Measurements from ENCODE around the gene ALK. TPM values are rescaled to one million over a fixed set of nuclear protein-coding genes. Genes with fewer than 3 reads are reported as not detected.

The ALK gene
- total RNA-seq, 4 donors from 2014 or later: 0.32 to 0.42 TPM; not detected in 2

- TF ChIP-seq POLR2A (IDR thresholded peaks at IDR 0.05) (no peak), EP300 (IDR thresholded peaks at IDR 0.05) (no peak), POLR2AphosphoS5 (IDR thresholded peaks at IDR 0.05) (no peak)
- TF ChIP-seq, protein P1, sequence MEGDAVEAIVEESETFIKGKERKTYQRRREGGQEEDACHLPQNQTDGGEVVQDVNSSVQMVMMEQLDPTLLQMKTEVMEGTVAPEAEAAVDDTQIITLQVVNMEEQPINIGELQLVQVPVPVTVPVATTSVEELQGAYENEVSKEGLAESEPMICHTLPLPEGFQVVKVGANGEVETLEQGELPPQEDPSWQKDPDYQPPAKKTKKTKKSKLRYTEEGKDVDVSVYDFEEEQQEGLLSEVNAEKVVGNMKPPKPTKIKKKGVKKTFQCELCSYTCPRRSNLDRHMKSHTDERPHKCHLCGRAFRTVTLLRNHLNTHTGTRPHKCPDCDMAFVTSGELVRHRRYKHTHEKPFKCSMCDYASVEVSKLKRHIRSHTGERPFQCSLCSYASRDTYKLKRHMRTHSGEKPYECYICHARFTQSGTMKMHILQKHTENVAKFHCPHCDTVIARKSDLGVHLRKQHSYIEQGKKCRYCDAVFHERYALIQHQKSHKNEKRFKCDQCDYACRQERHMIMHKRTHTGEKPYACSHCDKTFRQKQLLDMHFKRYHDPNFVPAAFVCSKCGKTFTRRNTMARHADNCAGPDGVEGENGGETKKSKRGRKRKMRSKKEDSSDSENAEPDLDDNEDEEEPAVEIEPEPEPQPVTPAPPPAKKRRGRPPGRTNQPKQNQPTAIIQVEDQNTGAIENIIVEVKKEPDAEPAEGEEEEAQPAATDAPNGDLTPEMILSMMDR (IDR thresholded peaks at IDR 0.05): no peak
- no peak overlapping the region for H3K4me3 ChIP-seq
These were observed 569.3 kb downstream of the ALK start for GRCh38 chr2:29351916-29352591.

DNA sequence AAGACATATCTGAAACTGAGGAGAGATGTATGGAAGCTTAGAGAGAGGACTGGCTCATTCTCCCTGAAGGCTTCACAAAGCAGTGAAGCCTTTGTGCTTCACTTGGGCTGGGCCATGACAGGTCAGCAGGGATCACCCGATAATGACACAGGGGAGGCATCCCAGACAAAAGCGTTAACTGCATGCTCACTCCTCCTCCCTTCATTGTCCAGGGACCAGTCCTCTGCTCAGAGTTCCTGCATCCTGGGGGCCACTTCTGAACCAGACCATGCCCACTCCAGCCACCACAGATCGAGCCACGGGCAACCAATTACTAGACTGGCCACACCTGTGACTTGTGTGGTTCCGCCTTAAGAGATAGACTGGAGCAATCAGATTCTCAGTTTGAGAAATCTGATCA lies 570.1 kb downstream of the ALK start:
- Histone ChIP-seq H3K4me3 (no peak overlapping the region), H3K9me3 (no peaks in the 10 kb centered on the region), H3K27ac (no peak overlapping the region), H3K27me3 (peaks cover 5% of the 10 kb centered on the region), H3K36me3 (no peaks in the 10 kb centered on the region), H3K4me1 (no peaks in the 10 kb centered on the region)
- 86% methylated on average over 5 of the region's 5 CpGs for WGBS
- no peak for DNase-seq (ENCODE audit: low spot score in 2 of 2)
- TF ChIP-seq, protein P1 (IDR thresholded peaks at IDR 0.05): no peak
- TF ChIP-seq POLR2A (IDR thresholded peaks at IDR 0.05) (no peak), EP300 (IDR thresholded peaks at IDR 0.05) (no peak), POLR2AphosphoS5 (IDR thresholded peaks at IDR 0.05) (no peak)

More at GRCh38 chr2:29351916-29352591, 569.3 kb downstream of the ALK start:
- no peak overlapping the region for H3K27ac ChIP-seq
- no peaks in the 10 kb centered on the region for H3K4me1 ChIP-seq
- H3K36me3 ChIP-seq: no peaks in the 10 kb centered on the region
- no peak for DNase-seq (ENCODE audit: low spot score in 2 of 2)
- no peaks in the 10 kb centered on the region for H3K27me3 ChIP-seq
- WGBS: 68% methylated on average over 9 of the region's 9 CpGs
- H3K9me3 ChIP-seq: no peaks in the 10 kb centered on the region

GRCh38 chr2:29349316-29350030 lies 571.9 kb downstream of the ALK start:
- DNase-seq (ENCODE audit: low spot score in 2 of 2): no peak
- Histone ChIP-seq H3K9me3 (no peaks in the 10 kb centered on the region), H3K27ac (no peak overlapping the region), H3K4me3 (no peak overlapping the region), H3K4me1 (no peaks in the 10 kb centered on the region), H3K27me3 (peaks cover 5% of the 10 kb centered on the region), H3K36me3 (no peaks in the 10 kb centered on the region)
- TF ChIP-seq POLR2A (IDR thresholded peaks at IDR 0.05) (no peak), EP300 (IDR thresholded peaks at IDR 0.05) (no peak), POLR2AphosphoS5 (IDR thresholded peaks at IDR 0.05) (no peak)
- TF ChIP-seq, protein P1 (IDR thresholded peaks at IDR 0.05): no peak
- WGBS: 73% methylated on average over 5 of the region's 5 CpGs

DNA sequence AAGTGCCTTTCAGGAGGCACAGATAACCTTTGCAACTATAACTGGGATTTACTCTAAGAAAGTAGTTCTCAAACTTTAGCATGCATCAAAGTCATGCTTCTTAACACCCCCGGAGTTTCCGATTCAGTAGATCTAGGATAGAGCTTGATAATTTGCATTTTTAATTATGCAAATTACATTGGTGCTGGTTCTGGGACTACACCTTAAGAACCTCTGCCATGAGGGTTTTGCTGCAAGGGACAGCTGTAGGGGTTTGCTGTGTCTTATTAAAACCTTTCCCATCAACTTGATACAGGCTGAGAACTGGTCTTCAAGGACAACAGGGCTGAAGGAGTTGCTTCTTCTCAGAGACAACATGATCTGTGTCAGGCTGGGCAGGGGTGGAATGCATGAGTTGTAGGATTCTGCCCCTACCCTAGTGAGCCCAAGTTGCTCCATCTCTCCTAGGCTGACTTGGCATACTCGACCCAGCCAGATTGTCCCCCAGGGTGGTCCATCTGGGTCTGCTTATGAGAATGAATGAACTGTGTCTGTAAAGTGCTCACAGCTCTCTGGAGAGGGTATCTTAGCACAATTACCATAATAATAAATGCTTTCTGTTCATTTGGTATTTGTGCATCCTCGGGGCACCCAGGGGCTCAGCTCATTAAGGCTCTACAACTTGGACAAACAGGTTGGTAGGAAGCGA lies 573.5 kb downstream of the ALK start:
- no peak for TF ChIP-seq POLR2AphosphoS5 (IDR thresholded peaks at IDR 0.05)
- TF ChIP-seq POLR2A (IDR thresholded peaks at IDR 0.05): no peak
- TF ChIP-seq EP300 (IDR thresholded peaks at IDR 0.05): no peak
- TF ChIP-seq, protein P1 (IDR thresholded peaks at IDR 0.05): no peak
- WGBS: 70% methylated on average over 5 of the region's 5 CpGs
- no peak for DNase-seq (ENCODE audit: low spot score in 2 of 2)

DNA sequence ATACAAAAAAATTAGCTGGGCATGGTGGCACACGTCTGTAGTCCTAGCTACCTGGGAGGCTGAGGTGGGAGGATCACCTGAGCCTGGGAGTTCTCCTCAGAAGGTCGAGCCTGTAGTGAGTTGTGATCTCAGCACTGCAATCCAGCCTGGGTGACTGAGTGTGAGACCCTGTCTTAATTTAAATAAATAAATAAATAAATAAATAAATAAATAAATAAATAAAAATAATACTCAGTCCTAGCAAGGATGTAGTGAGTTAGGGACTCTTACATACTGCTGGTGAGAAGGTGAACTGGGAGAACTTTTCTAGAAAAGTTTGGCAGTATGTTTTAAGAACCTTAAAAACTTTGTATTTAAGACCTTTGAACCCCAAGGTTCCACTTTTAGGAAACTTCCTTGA lies 576.1 kb downstream of the ALK start:
- no peaks in the 10 kb centered on the region for H3K36me3 ChIP-seq
- no peak overlapping the region for H3K27ac ChIP-seq
- H3K4me1 ChIP-seq: no peaks in the 10 kb centered on the region
- TF ChIP-seq, protein P1 (IDR thresholded peaks at IDR 0.05): no peak
- TF ChIP-seq POLR2AphosphoS5 (IDR thresholded peaks at IDR 0.05) (no peak), POLR2A (IDR thresholded peaks at IDR 0.05) (no peak), EP300 (IDR thresholded peaks at IDR 0.05) (no peak)
- no peaks in the 10 kb centered on the region for H3K9me3 ChIP-seq
- 85% methylated on average over 2 of the region's 2 CpGs for WGBS
- H3K27me3 ChIP-seq: peaks cover 5% of the 10 kb centered on the region
- DNase-seq (ENCODE audit: low spot score in 2 of 2): no peak
- no peak overlapping the region for H3K4me3 ChIP-seq

More for the DNA sequence above, 573.5 kb downstream of the ALK start:
- Histone ChIP-seq H3K27ac (no peak overlapping the region), H3K4me3 (no peak overlapping the region), H3K36me3 (no peaks in the 10 kb centered on the region), H3K27me3 (peaks cover 5% of the 10 kb centered on the region), H3K9me3 (no peaks in the 10 kb centered on the region), H3K4me1 (no peaks in the 10 kb centered on the region)
